NCI-H187 (cell line): ENCODE results near the gene ABLIM2.

Experiments
- DNase-seq, 2 experiments: peaks; one replicate each; lab custom pipeline; 2025; lab: John Stamatoyannopoulos, UW

The ABLIM2 gene

DNA sequence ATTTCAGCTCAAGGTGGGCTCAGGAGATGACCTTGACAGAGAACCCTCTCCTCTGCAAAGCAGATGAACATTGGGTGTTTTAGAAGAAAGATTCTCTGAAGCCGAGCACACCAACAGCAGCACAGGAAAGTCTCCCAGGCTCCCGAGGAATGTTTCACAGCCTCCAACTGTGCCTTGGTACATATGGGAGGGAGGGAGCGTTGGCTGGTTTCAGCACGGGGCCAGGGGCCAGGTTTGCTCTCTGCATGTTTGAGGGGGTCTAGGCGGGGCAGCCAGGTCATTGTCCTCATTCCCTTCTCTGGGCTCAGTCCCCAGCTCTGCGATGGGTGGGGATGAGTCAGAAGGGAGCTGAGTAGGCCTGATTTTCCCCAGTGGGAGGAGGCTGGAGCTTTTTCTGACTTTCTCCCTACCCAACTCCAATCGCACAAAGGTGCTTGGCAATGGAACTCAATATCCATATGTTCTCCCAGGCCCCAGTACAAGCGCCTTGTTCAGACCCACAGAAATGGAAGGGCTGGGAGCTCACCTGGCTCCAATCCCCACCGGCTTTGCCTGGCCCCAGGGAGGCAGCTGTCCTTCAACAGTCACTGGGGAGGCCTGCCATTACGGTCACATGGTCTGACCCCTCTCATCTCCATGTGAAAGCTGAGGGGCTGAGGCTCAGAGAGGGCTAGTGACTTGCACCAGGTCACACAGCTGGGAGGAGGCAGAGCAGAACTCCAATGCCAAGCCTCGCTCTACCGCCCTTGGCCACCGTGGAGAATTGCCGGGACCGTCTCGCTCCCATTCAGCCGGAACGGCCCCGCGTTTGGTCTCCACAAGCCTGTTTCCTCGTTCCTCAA is 110.6 kb downstream of the ABLIM2 start:
- DNase-seq, result no peak

DNA sequence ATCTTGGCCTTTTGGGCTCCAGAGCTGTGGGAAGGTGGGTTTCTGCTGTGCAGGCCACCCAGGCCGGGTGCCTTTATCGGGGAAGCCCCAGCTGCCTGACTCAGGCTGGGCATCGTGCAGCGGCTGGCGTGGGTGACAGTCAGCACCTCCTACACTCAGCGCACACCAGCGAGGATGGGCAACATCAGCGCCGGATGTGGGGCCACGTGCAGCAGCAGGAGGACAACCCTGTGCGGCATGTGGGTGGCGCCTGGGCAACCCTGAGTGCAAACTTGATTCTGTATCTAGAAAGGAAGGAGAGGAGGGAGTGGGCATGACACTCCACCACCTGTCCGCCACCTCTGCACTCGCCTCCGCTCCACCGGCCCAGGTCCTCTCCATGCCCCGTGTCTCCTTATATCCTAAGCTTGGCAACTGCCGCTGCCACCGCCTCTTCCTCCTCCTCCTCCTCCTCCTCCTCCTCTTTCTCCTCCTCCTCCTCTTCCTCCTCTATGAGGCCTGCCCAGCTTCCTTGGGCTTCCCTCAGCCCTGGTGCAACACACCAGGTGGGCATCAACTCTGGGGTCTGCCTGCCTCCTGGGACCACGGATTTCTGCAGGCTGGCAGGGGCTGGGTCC is 111.6 kb downstream of the ABLIM2 start:
- DNase-seq, result no peak

DNA sequence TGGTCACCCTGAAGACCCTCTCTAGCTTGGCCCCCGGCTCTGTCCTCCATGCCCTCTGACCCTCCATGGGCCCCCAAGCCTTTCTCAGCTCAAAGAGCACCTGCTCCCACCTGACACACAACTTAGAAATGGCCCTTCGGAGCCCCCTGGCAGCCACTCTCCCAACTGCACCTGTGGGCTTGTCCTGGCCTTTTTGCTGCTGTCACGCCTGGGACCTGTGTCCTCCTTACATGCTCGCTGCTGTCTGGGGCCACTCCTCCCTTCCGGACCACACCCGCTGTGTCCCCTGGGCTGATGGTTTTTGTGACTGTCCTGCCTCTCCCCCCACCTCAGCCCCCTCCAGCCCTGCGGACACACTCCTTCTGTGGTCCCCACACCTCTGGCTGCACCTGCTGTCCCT is 112.7 kb downstream of the ABLIM2 start:
- peak; percentile 62 to 84 for DNase-seq

DNA sequence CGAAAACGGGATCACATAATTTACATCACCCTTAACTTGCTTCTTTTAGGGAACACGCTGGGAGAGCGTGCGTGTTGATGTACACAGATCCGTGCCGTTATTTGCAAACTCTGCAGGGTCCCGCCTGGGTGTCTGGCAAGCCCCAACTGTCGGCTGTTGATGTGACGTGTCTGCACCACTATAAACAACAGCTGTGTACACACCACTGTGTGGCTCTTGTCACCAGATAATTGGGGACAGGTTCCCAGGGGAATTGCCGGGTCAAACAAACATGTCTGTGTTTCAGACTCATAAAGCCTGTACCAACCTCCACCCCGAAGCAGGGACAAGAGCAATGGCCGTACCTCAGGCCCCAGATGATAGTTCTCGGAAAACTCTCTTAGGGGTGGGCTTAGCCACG is 113.9 kb downstream of the ABLIM2 start:
- DNase-seq, result peak; percentile 90 to 93

DNA sequence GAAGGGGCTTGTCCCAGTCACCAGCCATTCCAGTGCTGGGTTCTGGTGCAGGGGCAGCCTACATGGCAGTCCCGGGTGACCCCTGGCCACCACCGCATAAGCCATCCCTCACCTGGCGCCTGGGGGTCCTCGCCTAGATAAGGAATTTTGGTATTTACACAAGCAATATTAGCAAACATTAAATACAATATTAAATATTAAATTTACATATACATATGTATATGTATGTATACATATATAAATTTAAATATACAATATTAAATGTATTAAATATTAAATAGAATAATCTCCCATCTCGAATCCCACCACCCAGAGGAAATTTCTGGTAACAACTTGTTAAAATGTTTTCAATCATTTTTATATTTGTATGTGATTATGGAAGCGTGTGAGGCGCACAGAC is 114.4 kb downstream of the ABLIM2 start:
- no peak for DNase-seq

DNA sequence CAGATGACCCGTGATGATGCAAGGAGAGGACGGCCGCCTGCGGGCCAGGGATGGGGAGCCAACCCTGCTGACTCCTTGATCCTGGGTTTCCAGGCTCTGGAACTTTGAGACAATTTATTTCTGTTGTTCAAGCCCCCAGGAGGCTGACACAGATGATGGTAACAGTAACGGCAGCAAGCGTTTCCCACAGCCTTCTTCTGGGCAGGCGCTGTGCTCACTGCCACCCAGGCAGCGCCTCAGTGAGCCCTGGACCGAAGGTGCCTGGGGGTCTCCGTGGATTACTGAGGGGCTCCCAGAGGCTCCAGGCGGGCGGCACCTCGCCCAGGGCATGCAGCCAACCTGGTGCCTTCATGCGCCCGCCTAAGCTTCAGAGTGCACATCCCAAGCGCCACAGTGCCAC is 115.0 kb downstream of the ABLIM2 start:
- no peak for DNase-seq

DNA sequence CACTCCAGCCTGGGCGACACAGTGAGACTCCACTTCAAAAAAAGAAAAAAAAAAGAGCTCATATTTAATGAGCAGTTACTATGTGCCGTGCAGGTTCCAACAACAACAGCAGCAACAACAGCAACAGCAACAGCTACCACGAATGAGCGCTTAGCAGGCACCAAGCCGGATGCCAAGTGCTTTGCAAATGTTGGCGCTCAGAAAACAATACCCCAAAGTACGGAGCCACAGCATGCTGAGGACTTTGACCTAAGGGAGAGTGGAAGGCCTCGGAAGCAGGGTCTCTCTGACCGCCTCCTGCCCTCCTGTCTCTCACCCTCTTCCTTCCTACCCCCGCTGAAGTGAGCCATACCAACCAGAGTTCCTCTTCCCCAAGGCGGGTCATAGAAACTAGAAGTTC is 116.7 kb downstream of the ABLIM2 start:
- no peak for DNase-seq

DNA sequence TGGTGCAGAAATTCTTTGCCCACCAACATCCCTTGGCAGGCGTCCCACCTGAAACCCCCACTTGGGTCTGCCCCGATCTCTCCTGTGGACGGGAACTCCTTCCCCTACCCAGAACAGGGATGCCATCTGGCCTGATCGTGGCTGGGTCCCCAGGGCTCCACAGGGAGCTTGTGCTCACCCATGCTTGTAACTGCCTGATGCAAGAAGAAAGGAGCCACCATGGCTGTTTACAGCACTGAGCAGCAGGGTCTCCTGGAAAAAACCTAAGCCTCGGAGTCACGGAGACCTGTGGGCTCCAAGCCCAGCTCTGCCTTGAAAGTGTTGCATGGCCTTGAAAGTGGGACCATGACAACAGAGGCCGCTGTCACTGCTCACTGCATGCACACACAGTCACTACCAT is 117.4 kb downstream of the ABLIM2 start:
- no peak for DNase-seq

DNA sequence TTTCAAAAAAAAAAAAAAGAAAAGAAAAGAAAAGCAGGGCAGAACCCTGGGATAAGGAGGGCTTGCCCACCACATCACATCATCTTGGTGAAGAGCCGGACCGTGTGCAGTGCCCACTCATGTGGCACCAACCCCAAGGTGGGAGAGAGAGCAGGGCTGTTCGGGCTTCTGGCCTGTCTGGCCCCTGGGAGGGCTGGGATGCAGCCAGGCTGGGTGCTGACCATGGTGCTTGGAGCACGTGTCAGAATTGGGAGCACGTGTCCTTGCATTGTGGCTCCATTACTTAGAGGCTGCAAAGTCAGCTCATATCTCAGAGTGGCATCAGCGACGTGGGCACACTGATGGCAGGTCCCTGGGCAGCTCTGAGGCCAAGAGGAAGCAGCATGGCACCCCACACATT is 118.0 kb downstream of the ABLIM2 start:
- DNase-seq, result no peak

DNA sequence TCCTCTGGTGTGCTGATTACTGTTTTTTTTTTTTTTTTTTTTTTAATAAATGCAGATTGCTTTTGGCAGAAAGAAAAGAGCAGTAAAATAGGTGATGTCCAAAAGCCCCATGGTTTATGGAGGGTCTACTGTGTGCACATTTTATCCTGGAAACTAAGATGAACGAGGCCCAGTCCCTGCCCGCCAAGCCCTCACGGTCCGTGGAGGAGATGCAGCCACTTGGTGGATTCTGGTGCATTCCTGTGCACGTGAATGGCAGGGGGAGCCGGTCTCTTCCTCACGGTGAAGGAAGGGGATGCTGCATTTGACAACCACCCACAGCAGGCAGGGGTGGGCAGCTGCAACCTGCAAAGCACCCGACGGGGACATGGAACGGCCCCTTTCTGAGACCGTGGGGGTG is 118.8 kb downstream of the ABLIM2 start:
- DNase-seq, result no peak

DNA sequence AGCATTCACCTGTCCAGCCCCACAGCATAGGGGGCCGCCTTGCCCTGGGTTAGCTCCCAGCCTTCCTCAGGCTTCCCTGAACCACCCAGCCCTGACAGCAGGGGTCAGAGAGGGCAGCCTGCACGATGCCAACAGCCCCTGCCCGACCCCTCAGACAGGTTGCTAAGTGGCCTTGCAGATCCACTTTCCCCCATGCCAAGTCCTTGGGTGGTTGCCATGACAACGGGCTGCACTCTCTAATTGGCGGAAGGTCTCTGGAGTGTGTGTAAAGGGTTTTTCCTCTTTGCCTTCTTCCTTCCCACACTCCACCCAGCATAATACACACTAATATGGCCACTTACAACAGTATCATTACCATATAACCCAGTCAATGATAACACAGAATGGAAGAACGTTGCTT is 119.3 kb downstream of the ABLIM2 start:
- DNase-seq, result peak; percentile 92 to 96

DNA sequence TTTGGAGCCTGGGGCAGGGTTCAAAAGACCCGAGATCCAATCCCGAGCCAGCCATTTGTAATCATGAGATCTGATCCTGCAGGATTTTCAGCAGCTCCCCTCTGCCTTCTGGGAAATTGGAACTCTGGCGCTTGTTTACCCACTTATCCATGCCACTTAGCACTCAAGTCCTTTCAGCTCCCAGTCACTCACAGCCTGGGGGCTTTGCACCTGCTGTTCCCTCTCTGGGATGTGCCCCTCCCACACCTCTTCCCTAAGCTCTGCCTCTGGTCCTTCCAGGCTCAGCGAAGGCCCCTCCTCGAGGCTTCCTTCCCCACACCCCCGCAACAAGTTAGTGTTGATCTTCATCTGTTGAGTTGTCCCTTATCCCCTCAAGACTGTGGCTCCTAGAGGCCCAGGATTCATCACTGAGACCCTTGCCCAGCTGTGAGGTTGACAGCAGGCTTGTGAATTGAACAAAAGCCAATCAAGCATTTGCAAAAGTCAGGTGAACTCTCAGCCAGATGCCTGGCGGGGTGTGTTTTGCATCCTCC is 119.8 kb downstream of the ABLIM2 start:
- peak; percentile 95 to 98 for DNase-seq

DNA sequence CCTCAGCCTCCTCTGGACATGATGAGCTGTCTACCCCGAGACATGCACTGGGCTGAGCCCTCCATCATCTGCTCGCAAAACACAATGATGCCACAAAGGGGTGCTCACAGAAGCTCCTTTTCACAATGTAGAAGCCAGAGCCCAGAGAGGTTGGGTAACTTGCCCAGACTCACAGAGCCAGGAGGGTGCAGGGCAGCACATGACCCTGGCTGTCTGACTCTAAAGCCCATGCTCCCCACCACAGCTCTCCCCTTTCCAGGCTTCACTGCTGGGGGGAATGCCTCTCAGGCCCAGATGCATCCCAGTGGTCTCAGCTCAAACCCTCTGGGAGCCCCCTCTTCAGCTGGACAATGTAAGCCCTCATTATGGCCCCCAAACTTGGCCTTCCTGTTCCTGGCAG is 120.5 kb downstream of the ABLIM2 start:
- DNase-seq, result no peak

DNA sequence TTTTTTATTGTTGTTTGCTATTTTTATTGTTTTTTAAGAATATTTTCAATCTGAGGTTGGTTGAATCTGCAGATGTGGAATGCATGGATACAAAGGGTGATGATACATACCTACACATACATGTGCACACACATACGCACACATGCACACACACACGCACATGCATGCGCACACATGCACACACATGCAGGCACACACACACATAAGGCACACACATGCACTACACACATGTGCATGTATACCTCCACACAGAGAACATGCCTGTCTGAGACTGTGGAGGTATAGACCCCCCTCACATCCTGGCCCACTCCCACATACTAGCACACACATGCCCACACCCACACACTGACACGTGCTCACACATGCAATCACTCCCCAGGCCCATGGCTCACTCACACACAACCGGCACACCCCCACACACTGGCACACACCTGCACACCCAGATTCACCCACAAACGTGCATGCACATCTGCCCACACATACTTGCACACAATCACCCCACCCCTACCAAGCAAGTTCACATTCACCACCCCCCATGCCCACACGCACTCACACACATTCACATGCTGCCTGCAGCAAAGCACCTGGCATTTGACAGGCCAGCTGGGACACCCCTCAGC is 121.4 kb downstream of the ABLIM2 start:
- no peak for DNase-seq

DNA sequence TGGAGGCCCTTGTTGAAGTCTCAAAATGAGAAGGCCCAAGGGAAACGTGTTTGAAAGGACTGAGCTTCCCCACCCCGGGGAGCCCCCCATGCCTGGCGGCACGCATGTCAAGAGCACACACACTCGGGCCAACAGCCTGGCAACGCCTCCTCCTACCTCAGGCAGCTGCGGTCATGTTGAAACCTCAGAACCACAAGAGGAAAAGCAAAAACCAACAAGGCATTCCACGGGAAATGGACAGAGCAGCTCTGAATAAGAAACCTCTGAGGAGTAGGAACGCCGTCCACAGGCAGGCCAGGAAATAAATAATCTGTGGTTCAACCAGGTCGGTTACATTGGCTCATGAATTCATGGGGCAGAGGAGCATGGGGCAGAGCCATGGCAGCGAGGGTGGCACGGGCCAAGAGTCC is 123.2 kb downstream of the ABLIM2 start:
- DNase-seq, result peak; percentile 83 to 92

DNA sequence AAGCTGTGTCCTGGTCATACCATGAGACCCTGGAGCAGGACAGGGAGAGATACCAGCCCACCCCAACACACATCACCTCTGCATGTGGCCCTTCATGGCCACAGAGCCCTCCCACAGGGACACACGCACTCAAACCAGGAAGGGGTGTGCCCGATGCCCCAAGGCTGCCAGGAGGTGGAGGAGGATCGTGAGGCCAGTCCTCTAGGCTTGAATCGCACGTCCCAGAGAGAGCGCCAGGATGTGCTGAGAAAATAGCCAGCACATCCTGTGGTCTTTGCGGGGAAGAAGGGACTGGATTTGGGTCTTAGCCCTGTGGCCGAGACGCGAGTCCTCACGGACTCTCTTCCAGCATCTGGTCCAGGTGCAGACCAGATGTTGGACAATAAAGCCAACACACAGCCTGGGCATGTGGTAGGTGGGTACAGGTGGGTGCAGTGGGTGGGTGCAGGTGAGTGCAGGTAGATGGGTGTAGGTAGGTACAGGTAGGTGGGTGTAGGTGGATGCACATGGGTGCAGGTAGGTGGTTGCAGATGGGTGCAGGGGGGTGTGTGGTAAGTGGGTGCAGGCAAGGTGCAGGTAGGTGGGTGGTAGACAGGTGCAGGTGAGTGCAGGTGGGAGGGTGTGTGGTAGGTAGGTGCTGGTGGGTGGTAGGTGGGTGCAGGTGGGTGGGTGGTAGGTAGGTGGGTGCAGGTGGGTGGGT is 124.6 kb downstream of the ABLIM2 start:
- no peak for DNase-seq

DNA sequence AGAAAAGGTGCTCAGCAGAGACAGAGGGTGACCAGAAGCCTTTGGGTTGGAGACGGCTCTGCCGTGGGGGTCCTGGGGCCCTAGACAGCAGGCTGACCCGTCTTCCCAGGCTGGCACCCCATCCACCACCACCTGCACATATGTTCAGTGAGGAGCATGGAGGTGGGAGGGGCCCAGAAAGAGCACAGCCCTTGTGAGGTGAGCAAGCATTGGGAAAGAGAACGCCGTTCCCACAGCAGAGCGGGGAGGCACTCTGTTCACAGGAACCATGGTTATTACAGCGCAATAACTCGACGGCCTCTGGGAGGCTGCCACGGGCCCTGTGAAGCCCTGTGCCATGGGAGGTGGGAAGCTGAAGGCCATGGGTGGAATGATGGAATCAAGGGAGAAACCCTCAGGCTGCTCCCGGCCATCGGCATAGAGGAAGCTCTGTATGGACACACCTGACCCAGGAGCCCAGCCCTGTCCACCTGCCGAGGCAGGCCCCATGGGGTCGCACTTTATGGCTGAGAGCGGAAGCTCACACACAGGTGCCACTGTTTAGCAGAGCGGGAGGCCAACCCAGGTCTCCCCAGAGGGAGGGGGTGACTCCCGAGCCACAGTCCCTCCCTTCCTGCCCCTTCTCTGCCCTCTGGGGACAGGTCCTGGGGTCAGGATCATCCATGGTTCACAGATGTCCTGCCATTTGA is 125.4 kb downstream of the ABLIM2 start:
- DNase-seq, result no peak

DNA sequence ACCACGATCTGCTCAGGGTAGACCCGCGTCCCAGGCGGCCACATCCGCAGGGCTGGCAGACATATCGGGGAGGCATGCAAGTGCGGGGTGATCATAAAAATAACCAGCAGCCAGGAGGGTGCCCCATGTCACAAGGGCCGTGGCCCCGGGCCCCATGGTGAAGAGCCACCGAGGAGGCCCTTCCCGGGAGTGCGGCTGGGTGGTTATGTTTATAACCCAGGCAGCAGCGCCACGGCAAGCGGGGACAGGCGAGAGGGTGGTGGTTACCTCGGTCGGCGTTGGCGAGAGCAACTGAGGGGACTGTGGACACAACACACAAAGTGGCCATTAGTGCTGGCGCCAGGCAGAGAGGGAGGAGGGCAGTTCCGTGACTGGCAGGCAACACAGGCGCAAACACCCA is 126.2 kb downstream of the ABLIM2 start:
- no peak for DNase-seq

DNA sequence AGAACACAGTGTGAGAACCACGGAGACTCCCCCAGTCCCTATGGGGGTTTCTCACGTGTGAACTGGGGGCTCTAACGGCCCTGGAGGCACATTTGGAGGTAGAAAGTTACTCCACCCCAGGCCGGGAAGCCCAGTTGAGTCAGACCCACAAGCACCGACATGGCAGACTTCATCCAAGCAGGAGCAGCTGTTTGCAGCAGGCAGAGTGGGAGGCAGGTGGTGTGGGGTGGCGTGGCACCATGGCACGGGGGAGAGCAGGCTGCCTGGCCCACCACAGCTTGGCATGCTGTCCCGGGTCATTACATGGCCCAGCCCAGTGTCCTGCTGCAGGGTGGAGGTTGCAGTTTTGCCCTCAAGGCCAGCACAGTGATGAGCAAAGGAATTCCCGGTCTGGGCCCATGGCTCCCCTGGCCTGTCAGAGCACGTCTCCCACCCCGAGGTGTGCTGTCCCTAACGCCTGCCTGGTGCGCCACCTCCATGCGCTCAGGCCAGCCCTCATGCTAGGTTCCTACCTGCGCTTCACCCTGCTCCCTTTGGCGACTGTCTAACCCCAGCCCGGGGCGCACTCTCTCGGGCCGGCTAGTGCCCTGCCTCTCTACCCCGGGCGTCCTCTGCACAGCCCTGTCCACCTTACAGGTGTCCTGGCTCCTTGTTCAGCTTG is 128.4 kb downstream of the ABLIM2 start:
- no peak for DNase-seq

DNA sequence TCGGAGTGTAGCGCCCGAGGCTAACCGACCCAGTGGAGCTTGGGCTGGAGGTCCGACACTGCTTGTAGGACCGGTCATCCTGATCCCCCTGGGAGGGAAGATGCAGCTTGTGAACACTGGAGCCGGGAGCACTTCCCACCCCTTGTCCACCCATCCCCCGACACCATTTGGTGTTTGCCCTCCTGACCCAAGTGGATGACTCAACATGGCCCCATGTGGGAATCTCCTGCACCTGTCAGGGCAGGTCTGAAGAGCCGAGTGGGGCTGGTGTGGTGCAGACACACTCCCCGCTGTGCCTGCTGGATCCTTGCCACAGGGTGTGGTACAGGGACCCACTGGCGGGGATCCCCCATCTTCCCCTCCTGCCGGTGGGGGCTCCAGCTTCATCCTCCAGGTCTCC is 128.9 kb downstream of the ABLIM2 start:
- no peak for DNase-seq

DNA sequence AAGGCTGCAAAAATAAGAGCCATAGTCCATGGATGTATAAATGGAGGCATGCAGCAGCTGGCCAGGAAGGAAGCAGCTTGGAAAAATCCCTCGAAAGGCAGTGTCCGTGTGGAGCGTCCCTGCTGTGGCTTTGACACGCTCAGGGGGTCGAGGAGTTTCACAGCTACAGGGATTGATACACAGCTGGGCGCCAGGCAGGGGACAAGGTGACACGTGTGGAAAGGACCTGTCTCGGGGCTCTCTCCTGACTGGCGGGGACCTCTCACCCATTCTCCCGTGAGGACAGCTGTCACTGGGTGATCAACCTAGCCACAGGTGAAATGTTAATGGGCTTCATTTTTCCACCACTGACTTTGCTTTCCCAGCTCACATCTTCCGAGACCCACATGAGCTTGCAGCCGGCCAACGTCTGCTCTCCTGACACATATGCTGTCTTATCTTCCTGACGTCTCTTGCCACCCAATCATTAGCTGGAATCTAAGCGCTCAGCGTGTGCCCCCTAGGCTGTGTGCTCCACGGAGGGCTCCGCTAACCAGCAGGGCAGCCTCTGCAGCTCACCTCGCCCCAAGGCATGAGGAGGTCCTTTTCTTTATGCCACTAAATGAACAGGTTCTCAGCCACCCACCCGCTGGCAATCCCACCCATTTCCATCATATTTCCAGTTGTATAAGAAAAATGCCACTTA is 129.6 kb downstream of the ABLIM2 start:
- DNase-seq, result no peak
